Left renal cortex interstitium (tissue), 4 donors: ENCODE measurements around the gene CISH. TPM values are rescaled to one million over a fixed set of nuclear protein-coding genes. Genes with fewer than 3 reads are reported as not detected.

Experiments
- DNase-seq, 4 donors: peaks; one replicate each; pipeline ENCODE4 v3.0.0-alpha.2; 2013; ENCODE audit warnings: low read depth in 4 of 4, low spot score in 2 of 4, missing footprints in 1 of 4
- polyA plus RNA-seq, 4 donors: library from polyadenylated mRNA; unstranded; fragments of 120-200 nt; gene quantifications; one replicate each; pipeline ENCODE4 v1.2.1, GENCODE V29; 2013; ENCODE audit not compliant: insufficient read length in 4 of 4

CISH gene
- polyA plus RNA-seq, 4 donors, result 31.8 to 36.3 (median 36.2) TPM

DNA sequence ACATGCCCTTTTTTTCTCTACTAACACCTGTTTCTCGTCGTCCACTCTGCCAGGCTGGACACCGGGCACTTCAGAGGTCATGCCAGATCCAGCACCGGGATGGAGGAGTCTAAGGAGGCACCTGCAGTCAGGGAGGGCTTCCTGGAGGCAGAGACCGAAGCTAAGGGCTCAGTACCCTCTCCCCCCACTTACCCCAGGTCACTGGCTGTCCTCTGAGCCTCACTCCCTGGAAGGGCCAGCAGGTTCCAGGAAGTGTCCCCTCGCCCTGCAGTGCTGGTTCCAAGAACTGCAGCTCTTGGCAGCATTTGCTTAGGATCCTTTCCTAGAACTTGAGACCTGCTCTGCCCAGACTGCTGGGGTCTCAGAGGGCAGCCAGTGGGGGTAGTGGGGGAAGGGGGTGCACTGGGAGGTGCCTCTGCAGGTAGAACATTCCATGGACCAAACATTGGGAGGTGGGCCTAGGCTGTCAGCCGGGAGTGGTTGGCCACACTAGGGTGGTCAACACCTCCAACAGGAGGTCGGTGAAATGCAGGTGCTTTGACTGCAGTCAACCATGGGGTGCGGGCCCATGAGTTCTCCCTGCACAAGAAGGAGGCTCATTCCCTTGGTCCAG, 11.3 kb downstream of the CISH start:
- DNase-seq, result no peak

DNA sequence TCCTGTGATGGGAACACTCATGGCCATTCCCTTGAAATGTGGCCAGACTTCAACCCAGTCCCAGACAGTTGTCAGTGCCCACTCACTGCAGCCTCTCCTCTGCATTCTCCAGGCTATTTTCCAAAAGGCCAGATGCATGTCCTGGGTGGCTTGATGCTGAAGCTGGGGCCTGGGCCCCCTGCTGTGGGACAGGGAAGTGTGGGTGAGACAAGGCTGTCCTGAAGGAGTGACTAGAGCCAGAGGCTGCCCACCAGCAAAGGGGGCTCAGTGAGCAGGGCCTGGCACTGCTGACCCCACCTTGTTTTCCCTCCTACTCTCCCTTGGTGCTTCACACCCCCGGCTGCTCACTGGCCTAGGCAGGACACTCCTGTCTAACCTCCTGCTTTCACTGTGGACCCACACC, 11.9 kb downstream of the CISH start:
- DNase-seq, result no peak

DNA sequence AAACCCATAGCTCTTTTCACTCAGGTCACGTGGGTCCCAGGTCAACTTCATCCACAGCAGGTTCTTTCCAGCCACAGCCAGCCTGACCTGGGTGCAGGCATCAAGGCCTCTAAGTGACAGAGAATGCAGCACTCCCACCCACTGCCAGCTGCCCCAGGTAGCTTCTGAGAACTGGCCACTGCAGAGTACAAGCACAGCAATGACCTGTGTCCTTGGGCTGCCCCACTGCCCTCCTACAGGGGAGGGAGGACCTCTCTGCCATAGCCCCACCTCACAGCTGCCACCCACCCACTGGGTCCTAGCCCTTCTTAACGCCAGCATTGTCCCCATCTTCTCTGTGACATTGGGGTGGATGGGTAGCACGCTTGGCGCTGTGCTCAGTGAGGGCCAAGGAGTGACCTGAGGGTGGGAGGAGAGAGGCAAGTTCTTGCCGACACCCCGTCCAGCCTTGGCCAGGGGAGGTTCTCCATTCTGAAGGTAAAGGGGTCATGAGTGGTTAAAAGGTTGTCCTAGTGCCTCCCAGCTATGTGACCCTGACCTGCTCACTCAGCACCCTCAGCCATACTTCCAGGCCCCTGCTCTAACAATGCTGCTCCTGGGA, 12.4 kb downstream of the CISH start:
- DNase-seq, result no peak

DNA sequence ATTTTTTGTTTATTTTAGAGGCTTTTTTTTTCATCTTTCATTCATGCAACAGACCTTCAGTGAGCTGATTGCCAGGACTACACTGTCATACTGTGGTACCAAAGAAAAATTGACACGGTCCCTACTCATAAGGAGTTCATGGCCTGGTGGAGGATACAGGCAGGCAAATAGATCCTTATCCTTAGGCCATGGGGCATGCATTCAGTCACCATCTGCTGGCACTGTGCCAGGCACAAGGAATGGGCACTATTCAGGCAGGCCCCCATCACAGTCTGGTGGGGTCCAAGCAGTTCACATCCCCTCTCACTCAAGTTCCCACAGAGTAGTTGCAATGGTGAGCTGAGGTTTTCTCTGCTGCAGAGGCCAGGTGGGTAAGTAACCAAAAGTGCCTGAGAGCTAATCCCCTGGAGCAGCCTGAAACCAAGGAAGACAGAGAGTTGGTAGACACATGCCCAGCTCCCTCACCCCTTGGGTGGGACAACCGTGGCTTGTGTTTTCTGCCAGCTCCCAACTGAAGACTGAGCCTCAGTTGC, 17.3 kb downstream of the CISH start:
- DNase-seq, result no peak

DNA sequence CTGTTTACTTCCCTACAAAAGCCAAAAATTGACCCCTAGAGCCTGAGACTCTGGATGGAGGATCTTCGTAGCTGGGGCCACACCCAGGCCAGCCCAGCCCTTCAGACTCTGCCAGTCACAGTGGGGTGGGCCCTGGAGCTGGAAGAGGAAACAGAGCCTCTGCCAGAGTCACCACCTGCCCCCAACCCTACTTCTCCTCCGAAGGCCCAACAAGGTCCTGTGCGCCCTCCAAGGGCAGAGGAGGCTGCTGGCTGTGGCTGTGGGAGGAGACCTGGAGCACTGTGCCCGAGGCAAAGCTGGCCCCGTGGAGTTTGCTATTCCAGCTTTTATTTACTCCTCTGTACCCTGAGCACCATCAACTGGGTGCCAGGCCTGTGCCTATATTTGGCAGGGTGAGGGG, 19.0 kb downstream of the CISH start:
- no peak for DNase-seq

DNA sequence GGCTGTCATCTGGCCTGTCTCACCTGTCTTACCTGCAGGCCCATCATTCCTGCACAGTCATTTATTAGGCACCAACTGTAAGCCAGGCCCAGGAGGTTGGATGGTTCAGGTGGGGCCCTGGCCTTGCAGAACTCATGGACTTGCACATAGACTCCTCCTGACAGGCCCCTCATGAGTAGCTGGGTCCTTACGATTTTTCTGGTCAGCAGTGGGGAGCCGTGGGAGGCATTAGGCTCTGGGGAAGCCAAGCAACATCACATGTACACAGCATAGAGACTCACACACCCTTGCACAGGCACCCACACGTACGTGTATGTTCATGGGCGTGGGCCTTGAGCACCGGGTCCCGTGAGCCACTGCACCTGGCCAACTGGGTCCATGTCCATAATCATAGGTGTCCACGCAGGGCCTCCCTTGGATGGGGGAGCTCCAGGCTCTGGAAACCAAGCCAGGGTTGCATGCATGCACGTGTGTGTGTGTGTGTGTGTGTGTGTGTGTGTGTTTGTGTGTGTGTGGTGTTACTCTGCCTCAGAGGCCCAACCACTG, 20.3 kb downstream of the CISH start:
- no peak for DNase-seq

DNA sequence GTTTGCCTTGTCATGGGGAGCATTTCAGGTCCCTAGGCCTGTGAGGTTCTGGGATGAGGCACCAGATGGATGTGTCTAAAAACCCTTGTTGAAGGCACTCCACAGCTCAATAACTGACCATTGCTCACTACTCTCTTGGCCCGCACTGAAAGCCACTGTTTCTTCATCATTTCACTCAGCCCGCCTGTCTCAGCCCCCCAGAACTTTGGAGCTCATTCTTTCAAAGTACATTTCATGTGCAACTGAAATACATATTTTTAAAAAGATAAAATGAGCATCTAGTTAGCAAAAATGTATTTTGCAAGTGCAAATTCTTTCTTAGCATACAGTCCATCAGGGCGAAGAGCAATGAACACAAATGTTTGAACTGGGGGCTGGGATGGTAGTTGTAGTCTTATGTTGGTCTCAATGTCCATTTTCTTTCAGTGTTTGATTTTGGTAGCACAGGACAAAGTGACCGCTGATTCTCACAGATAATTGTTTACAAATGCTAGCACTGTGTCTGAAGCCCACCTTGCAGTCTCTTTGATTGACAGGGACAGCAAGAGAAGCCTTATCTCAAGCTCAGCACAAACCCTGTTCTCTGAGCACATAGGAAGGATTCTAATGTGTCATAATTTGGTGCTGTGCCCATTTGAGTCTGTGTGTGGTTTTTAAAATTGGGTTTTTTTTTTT, 22.7 kb downstream of the CISH start:
- no peak for DNase-seq

DNA sequence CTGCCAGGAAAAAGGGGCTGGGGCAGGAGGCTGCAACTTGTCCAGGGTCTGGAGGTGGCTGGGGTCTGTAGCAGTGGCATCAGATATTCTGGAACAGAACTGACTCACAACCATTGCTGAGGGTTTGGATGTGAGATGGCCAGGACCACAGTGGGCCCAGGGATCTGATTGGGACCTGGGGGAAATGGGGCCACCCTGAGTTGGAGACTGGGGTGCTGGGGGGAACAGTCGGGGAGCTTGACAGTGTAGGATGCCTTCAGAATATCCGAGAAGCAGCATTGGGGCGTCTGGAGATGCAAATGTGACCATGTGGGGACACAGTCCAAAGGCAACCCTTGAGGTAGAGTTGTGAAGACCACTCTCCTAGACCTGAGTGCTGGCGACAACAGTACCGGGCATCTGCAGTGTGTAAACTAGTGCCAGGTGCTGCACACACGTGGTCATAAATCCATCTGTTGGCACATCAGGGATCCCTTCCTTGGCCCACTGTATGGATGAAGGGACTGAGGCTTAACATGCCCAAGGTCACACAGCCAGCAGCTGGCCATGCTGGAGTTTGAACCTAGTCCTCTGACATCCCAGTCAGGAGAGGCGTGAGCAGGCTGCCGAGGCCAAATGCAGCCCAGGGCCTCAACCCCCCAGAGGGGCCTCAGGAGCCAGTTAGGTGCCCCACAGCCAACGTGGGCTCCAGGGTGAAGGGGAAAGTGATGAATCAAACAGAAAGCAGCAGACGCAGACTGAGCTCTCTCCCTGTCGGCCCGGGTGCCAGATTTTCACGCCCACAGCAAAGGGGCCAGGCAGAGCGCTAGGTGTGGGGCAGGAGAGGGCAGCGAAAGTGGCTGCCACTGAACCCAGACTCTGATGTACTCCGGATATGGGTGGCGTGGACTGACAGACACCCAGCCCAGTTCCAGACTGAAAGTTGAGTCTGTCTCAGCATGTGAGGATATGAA, 23.5 kb downstream of the CISH start:
- no peak for DNase-seq

DNA sequence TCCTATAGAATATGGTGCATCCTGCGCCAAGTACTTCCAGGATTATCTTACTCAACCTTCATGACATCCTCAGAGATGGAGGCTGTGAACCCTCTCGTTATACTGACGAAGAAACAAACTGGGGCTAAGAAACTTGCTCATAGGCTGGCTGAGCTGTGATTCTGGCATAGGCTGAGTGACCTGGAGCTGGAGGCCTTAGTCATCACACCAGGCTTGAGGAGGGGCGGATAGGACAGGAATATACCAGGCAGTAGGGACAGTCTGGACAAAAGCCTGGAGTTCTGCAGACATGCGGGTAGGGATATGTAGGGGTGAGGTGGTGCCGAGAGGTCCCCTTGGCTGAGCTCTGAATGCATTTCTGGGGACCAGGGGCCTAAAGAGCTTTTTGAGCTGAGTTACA, 24.2 kb downstream of the CISH start:
- no peak for DNase-seq

DNA sequence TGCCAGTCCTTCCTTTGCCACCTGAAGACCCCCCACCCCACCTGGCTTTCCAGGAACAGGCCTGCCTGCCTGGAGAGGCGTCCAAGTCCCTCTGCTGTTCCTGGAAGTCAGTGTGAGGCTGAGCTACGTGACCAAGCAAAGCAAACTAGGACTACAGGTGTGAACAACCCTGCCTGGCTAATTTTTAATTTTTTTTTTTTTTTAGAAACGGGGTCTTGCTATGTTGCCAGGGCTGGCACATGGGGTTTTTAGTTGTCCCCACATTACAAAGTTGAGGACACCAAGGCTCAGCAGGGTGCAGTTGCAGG, 24.9 kb downstream of the CISH start:
- DNase-seq, result no peak

DNA sequence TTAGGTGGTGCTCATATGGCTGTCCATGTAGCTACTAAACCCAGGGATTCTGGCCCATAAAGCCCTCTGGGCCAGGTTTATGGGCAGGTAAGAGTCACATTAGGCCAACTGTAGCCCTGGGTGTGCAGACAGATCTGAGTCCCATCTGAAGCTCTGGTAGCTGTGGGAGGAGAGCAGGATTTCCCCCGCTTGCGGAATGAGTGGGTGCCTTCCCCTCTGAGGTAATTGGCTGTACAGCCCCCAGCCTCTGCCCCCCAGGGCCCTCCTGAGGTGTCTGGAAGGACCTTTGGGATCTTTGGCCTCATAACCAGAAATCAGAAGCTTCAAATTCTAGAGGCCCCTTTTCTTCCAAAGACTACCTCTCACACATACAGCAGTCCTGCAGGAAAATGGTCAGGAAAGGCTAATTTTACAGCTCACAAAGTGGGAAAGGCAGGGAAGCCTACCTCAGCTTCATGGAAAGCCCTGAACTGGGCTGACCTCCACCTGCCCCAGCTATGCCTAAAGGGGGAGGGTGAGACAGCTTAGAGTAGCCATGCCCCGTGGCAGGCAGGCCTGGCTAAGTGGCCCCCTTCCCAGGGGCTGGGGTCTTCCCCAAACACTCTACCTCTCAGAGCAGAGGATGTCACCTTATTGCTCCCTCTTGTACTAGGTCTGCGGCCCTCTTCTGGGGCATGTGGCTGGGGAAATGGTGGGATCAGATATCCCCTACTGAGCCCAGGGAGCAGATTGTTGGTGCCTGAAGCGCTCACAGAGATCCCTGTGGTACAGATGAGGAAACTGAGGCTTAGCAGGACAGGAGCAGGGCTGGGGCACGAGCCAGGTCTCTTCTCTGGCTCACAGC, 25.4 kb downstream of the CISH start:
- no peak for DNase-seq

DNA sequence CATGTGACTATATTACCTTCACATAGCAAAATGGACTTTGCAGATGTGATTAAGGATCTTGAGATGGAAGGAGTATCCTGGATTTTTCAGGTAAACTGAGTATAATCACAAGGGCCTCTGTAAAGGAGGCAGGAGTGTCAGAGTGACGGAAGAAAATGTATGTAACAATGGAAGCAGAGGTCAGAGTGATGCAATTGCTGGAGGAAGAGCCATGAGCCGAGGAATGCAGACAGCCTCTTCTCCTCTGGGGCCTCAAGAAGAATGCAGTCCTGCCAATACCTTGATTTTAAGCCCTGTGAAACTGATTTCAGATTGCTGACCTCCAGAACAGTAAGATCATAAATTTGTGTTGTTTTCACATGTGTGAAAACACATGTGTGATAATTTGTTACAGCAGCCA, 27.2 kb downstream of the CISH start:
- DNase-seq, result no peak

DNA sequence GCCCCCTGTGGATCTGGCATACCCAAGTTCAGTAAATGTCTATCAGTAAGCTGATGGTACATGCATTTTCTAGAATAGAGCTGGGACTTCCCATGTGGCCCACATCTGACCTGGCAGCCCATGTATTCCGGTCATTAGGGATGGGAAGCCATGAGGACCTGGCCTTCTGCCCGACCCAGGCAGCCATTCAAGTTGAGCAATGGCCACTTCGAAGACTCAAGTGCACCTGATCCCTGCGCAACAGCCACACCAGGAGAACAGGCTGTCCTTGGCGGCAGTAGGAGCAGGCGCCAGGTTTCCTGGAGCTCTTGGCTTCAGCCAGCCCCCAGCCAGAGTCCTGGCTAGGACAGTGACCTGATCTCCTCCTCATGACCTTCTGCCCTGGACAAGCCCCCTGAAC, 27.7 kb downstream of the CISH start:
- DNase-seq, result no peak

DNA sequence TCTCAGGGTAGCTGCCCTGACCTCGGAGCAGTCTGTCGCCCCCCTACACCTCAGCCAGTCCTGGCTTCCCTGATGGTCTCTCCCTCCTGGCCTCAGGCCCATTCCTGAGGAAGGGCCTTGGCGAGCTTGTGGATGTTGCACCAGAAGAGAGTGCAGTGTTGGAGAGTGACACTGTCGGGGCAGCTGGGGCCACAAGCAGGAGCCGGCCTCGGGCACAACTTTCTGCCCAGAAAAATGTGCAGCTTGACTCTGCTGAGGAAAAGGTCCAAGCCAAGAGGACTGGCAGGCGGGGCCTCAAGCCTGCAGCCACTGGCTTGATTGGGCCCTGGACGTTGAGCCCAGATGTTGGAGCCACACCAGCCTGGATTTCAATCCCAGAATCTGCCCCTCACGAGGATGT, 29.5 kb downstream of the CISH start:
- DNase-seq, result no peak

DNA sequence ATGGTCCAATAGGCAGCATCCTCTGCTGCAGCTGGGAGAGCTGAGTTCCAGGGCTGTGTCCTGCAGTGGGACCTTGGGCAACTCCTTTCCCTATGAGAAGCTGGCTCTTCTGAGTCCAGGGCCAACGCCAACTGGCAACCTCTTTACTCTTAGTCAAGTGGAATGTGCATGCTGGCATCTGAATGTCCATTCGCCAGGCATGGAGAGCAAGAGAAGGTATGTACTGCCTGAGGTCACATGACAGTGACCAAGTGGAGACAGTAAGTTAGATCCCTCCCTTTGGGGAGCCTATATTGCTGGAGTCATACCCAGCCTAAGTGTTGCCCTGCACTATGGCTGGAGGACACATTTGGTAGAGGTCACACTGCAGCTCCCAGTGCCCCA, 30.1 kb downstream of the CISH start:
- no peak for DNase-seq

DNA sequence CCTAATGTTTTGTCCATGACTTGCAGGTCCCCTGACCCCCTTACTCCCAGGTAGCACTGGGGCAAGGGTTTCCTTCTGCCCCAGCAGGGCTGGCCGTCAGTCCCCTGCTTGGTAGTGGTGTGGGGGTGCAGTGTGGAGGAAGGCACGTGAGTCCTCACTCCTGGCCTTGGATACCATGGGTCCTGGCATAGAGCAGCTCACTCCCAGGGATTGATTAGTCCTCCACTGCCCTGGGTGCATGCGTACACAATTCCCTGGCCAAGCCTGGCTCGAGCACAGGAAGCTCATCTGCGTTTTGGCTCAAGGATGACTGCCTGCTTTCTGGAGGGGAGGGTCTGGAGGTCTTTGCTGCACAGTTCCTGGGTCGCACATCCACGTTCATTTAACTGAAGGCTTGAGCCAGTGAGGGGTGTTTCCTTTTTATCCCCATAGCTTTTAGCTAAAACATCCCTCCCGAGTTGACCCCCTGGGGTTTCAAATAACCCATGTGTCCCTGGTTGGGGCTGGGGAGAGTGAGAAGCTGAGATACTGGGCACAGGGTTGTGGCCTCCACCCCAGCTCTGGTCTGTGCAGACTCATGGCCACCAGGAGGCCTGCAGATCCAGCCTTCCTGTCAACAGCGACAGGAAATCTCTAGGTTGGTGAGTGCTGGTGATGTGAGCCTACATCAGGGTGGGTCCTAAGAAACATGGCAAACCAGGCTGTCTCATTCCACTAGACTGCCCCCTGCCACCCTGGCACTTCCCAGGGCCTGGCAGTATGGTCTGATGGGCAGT, 30.7 kb downstream of the CISH start:
- no peak for DNase-seq

DNA sequence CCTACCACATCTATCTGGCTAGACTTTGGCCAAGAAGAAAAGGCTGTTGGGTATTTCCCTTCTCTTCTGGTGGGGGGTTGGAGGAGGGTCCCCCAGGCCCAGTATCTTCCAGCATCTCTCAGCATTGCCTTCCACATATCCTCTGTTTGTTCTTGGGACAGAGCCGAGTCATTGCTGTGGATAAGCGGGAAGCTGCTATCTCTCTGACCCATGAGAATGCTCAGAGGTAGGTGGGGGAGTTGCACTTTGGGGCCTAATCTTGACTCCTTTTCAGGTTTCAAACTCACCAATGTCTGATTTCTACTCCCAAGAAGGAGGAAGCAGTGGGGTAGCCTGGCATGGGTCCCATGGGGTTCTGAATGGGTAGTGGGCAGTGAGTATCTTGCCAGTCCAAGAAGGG, 34.2 kb downstream of the CISH start:
- no peak for DNase-seq

DNA sequence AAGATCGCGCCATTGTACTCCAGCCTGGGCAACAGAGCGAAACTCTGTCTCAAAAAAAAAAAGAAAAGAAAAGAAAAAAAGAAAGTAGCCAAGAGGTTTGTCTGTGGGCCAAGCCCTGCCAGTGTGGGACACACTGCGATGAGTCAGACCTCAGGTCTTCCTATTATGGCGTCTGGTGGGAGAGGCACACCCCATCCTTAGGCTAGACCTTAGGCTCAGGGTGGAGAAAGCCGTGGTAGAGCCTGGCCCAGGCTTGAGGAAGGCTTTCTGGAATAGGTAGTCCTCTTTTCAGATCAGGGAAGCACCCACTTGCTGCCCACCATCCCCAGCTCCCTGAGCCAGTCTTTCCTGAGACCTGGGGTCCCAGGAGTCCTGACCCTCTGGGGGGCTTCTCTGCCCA, 36.2 kb downstream of the CISH start:
- no peak for DNase-seq

DNA sequence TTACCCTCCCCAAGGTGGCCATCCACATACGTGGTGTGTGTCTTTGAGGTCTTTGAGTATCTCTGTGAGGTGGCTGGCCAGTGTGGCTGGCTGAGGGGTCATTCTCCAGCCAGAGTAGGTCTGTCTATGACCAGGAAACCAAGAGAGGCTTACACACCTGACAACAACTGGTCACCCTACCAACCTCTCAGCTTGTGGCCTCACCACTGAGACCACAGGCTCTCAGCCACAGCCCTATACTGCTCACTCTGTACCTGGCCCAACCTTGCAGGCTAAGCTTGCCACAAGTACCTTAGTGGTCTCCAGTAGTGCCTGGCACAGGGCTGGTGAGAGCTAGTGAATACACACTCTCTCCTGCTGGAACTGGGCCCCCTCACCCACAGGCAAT, 37.1 kb downstream of the CISH start:
- DNase-seq, result no peak
